ENCODE measurements around the gene GBX2. TPM values are rescaled to one million over a fixed set of nuclear protein-coding genes. Genes with fewer than 3 reads are reported as not detected.

Gene GBX2
- total and polyA plus RNA-seq, 12 donors: not detected

- WGBS, 4 donors: 88 to 94% (median 91%) methylated on average over 3 of the region's 3 CpGs
- TF ChIP-seq CTCF (IDR thresholded peaks at IDR 0.05) (no peak), POLR2A (IDR thresholded peaks at IDR 0.05) (no peak)
- Histone ChIP-seq H3K36me3 (replicated peaks in 1 of 2) (no peaks in the 10 kb centered on the region), H3K9me3 (replicated peaks in 1 of 3) (no peaks in the 10 kb centered on the region), H3K4me3 (no peak overlapping the region), H3K27ac (no peak overlapping the region), H3K4me1 (replicated peaks in 1 of 2) (no peaks in the 10 kb centered on the region), H3K27me3 (no peaks in the 10 kb centered on the region)
- DNase-seq: no peak
- intact Hi-C loops (cut with DNase I): no loop called here
Measured at GRCh38 chr2:236122236-236122635, 46.0 kb downstream of the GBX2 start.

GRCh38 chr2:236121546-236121945 is 46.6 kb downstream of the GBX2 start:
- H3K36me3 ChIP-seq (replicated peaks in 1 of 2): no peaks in the 10 kb centered on the region
- H3K27me3 ChIP-seq: no peaks in the 10 kb centered on the region
- no peak for DNase-seq
- H3K4me1 ChIP-seq (replicated peaks in 1 of 2): no peaks in the 10 kb centered on the region
- H3K27ac ChIP-seq: no peak overlapping the region
- WGBS, 4 donors: 92 to 99% (median 98%) methylated on average over 6 to 7 of the region's 7 CpGs
- H3K9me3 ChIP-seq (replicated peaks in 1 of 3): no peaks in the 10 kb centered on the region
- intact Hi-C loops (cut with DNase I): no loop called here
- H3K4me3 ChIP-seq: no peak overlapping the region
- no peak for TF ChIP-seq CTCF (IDR thresholded peaks at IDR 0.05)
- TF ChIP-seq POLR2A (IDR thresholded peaks at IDR 0.05): no peak

GRCh38 chr2:236120829-236121228 is 47.4 kb downstream of the GBX2 start:
- no peak for DNase-seq
- H3K9me3 ChIP-seq (replicated peaks in 1 of 3): no peaks in the 10 kb centered on the region
- no peaks in the 10 kb centered on the region for H3K36me3 ChIP-seq (replicated peaks in 1 of 2)
- H3K4me3 ChIP-seq: no peak overlapping the region
- no peaks in the 10 kb centered on the region for H3K4me1 ChIP-seq (replicated peaks in 1 of 2)
- H3K27ac ChIP-seq: no peak overlapping the region
- intact Hi-C loops (cut with DNase I): no loop called here
- TF ChIP-seq CTCF (IDR thresholded peaks at IDR 0.05): no peak
- TF ChIP-seq POLR2A (IDR thresholded peaks at IDR 0.05): no peak
- no peaks in the 10 kb centered on the region for H3K27me3 ChIP-seq
- 77 to 92% (median 88%) methylated on average over 3 to 5 of the region's 5 CpGs for WGBS, 4 donors

GRCh38 chr2:236120141-236120601 is 48.0 kb downstream of the GBX2 start:
- Histone ChIP-seq H3K27me3 (no peaks in the 10 kb centered on the region), H3K9me3 (replicated peaks in 1 of 3) (no peaks in the 10 kb centered on the region), H3K36me3 (replicated peaks in 1 of 2) (no peaks in the 10 kb centered on the region), H3K27ac (no peak overlapping the region), H3K4me3 (no peak overlapping the region), H3K4me1 (replicated peaks in 1 of 2) (no peaks in the 10 kb centered on the region)
- DNase-seq: no peak
- TF ChIP-seq POLR2A (IDR thresholded peaks at IDR 0.05): no peak
- TF ChIP-seq CTCF (IDR thresholded peaks at IDR 0.05): no peak
- 87 to 94% (median 91%) methylated on average over 8 to 29 of the region's 29 CpGs for WGBS, 4 donors
- intact Hi-C loops (cut with DNase I): no loop called here
